ENCODE results near the gene ANGPTL8. TPM values are rescaled to one million over a fixed set of nuclear protein-coding genes. Genes with fewer than 3 reads are reported as not detected.

ANGPTL8 gene
- total RNA-seq, 1 experiment from 2014 or later = not detected

DNA sequence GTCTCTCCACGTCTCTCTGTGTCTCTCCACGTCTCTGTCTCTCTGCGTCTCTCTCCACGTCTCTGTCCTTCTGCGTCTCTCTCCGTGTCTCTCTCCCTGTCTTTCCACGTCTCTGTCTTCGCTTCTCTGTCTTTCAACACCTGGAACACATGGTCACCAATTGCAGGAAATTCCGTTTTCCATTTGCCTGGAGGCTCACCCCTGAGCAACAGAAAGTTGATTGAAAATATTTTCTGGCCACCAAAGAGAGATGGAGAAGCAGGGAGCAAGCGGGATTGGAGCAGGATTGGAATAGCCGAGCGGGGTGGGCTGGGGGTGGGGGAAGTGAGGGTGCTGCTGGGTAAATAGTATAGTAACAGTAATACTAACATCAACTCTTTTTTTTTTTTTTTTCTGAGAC lies 43.7 kb upstream of the ANGPTL8 start:
- Histone ChIP-seq H3K27me3 (ENCODE audit: low read length) (no peaks in the 10 kb centered on the region), H3K9me2 (replicated peaks; ENCODE audit: insufficient read depth, low read length) (no peaks in the 10 kb centered on the region), H3K4me3 (ENCODE audit: low read length) (no peak overlapping the region), H3K79me2 (ENCODE audit: low read length) (no peaks in the 10 kb centered on the region), H2AFZ (ENCODE audit: low read length) (no peak overlapping the region), H3K9me3 (ENCODE audit: low read length) (no peaks in the 10 kb centered on the region), H3K36me3 (ENCODE audit: insufficient read depth, low read length) (no peaks in the 10 kb centered on the region), H3K4me2 (ENCODE audit: low read depth, low read length, poor library complexity, severe bottlenecking) (no peak overlapping the region), H3K27ac (ENCODE audit: low read length) (no peak overlapping the region), H3K9ac (ENCODE audit: low read length) (no peak overlapping the region), H4K20me1 (ENCODE audit: insufficient read depth, low read depth, low read length) (no peaks in the 10 kb centered on the region), H3K4me1 (ENCODE audit: low read length) (peaks cover 12% of the 10 kb centered on the region)
- no peak for DNase-seq

DNA sequence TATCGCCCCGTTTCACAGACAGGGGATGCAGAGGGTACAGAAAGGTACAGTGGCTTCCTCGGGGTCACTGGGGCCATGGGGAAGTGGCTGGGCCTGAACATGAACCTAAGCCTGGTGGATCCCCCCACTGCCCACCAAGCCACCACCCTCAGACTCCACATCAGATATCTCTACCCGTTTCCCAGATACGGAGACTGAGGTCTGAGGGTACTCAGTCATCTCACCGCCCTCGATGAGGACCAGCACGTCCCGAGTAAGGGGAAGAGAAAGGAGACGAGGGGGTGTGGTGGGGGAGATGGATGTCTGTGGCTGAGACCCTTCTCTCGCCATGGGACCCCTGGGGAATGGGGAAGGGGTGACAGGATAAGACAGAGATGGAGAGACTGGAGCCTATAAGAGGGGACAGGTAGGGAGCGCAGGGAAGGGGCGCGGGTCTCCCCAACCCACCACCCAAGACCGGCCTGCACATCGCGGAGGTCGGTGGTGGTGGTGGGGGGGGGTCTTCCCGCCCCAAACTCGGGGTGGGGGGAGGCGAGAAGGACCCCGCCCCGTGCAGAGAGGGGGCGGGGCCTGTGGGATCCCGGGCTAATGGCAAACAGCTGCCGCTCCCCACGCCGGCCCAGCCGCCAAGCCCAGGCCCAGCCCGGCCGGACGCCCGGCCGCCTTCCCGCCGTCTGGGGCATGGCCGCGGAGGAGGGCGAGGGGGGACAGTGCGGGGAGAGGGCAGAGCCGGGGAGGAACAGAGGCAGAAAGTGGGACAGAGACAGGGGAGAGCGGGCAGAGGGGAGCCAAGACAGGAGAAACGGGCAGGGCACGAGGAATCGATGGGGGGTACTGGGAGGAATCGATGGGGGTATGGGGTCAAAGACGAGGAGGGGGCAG lies 42.8 kb upstream of the ANGPTL8 start:
- Histone ChIP-seq H2AFZ (ENCODE audit: low read length) (peak overlapping the region; percentile 81), H3K27ac (ENCODE audit: low read length) (no peak overlapping the region)

DNA sequence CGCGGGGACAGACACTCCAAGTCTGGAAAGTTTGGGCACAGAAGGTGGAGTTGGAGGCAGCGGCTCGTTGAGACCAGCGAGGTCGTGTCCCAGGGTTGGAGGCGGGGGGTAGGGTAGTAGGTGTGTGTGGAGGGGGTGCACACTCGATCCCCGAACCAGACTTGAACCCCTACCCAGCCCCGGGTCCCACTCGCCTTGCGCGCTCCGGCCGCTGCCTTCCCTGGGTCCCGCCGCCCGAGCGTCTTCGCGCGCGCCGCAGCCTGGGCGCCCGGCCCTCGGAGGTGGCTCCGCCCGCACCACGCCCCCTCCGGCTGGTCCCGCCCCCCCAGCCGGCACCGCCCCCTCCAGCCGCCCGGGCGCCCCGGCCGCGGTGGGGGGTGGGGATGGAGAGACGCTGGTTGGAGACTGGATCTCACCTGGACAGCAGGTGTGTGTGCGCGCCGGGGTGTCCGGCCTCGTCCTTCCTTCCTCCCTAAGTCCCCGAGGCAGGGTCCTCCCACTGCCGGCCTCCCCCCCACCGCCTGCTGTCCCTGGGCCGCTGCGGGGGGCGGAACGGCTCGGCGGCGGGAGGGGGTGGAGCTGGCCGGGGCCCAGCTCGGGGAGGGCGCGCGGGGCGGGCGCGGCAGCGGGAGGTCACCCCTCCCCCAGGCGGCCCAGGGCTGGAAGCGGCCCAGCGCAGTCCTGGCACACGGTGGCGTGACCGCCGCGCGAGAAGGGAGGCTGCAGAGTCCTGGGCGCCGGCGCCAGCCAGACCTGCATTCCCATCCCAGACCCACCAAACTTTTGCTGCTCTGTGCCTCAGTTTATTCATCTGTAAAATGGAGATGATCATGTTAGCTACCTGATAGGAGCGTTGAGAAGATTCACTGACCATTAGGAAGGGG lies 41.9 kb upstream of the ANGPTL8 start, which contains the start of gene KANK2:
KANK2 (minus strand) TSS at position 255 of the 884 bp plus-strand sequence. CDS start 3,034 bp downstream, outside the sequence.
- Histone ChIP-seq H4K20me1 (ENCODE audit: insufficient read depth, low read depth, low read length) (no peaks in the 10 kb centered on the region), H3K9ac (ENCODE audit: low read length) (peak within 1 kb of the TSS; percentile 65), H3K27ac (ENCODE audit: low read length) (no peak within 1 kb of the TSS), H3K4me2 (ENCODE audit: low read depth, low read length, poor library complexity, severe bottlenecking) (peak within 1 kb of the TSS; percentile 78), H2AFZ (ENCODE audit: low read length) (peak within 1 kb of the TSS; percentile 81), H3K27me3 (ENCODE audit: low read length) (no peaks in the 10 kb centered on the region), H3K36me3 (ENCODE audit: insufficient read depth, low read length) (no peaks in the 10 kb centered on the region), H3K4me3 (ENCODE audit: low read length) (peak within 1 kb of the TSS; percentile 68), H3K9me3 (ENCODE audit: low read length) (no peaks in the 10 kb centered on the region), H3K9me2 (replicated peaks; ENCODE audit: insufficient read depth, low read length) (no peaks in the 10 kb centered on the region), H3K4me1 (ENCODE audit: low read length) (peaks cover 12% of the 10 kb centered on the region), H3K79me2 (ENCODE audit: low read length) (no peaks in the 10 kb centered on the region)
- peak; percentile 90 for DNase-seq

More for the DNA sequence above, 42.8 kb upstream of the ANGPTL8 start:
- H3K4me3 ChIP-seq (ENCODE audit: low read length) = peak overlapping the region; percentile 68
- H3K9ac ChIP-seq (ENCODE audit: low read length) = peak overlapping the region; percentile 65
- no peak for DNase-seq
- H3K27me3 ChIP-seq (ENCODE audit: low read length) = no peaks in the 10 kb centered on the region
- H3K36me3 ChIP-seq (ENCODE audit: insufficient read depth, low read length) = no peaks in the 10 kb centered on the region
- H3K4me2 ChIP-seq (ENCODE audit: low read depth, low read length, poor library complexity, severe bottlenecking) = peak overlapping the region; percentile 78
- H3K79me2 ChIP-seq (ENCODE audit: low read length) = no peaks in the 10 kb centered on the region
- no peaks in the 10 kb centered on the region for H3K9me3 ChIP-seq (ENCODE audit: low read length)
- H4K20me1 ChIP-seq (ENCODE audit: insufficient read depth, low read depth, low read length) = no peaks in the 10 kb centered on the region
- no peaks in the 10 kb centered on the region for H3K9me2 ChIP-seq (replicated peaks; ENCODE audit: insufficient read depth, low read length)
- peaks cover 12% of the 10 kb centered on the region for H3K4me1 ChIP-seq (ENCODE audit: low read length)

DNA sequence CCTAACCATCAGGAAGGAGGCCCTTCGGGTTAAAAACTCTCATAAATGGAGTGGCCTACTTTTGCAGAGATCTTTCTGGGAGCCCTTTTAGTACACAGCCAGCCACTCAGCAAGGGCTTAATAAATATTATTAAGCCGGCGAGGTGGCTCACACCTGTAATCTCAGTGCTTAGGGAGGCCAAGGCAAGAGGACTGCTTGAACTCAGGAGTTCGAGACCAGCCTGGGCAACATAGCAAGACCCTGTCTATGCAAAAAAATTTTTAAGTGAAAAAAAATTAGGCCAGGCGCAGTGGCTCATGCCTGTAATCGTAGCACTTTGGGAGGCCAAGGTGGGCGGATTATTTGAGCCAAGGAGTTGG lies 41.3 kb upstream of the ANGPTL8 start:
- H3K9me2 ChIP-seq (replicated peaks; ENCODE audit: insufficient read depth, low read length) = no peaks in the 10 kb centered on the region
- H3K36me3 ChIP-seq (ENCODE audit: insufficient read depth, low read length) = no peaks in the 10 kb centered on the region
- H3K9ac ChIP-seq (ENCODE audit: low read length) = peak overlapping the region; percentile 65; the same call in 1 of the 2 replicates
- no peak overlapping the region for H3K27ac ChIP-seq (ENCODE audit: low read length)
- peaks cover 12% of the 10 kb centered on the region for H3K4me1 ChIP-seq (ENCODE audit: low read length)
- no peaks in the 10 kb centered on the region for H4K20me1 ChIP-seq (ENCODE audit: insufficient read depth, low read depth, low read length)
- H3K79me2 ChIP-seq (ENCODE audit: low read length) = no peaks in the 10 kb centered on the region
- H3K27me3 ChIP-seq (ENCODE audit: low read length) = no peaks in the 10 kb centered on the region
- DNase-seq = no peak
- no peaks in the 10 kb centered on the region for H3K9me3 ChIP-seq (ENCODE audit: low read length)
- peak overlapping the region; percentile 78 for H3K4me2 ChIP-seq (ENCODE audit: low read depth, low read length, poor library complexity, severe bottlenecking)
- H3K4me3 ChIP-seq (ENCODE audit: low read length) = peak overlapping the region; percentile 68; the same call in 1 of the 2 replicates
- H2AFZ ChIP-seq (ENCODE audit: low read length) = peak overlapping the region; percentile 64; the same call in 1 of the 2 replicates

DNA sequence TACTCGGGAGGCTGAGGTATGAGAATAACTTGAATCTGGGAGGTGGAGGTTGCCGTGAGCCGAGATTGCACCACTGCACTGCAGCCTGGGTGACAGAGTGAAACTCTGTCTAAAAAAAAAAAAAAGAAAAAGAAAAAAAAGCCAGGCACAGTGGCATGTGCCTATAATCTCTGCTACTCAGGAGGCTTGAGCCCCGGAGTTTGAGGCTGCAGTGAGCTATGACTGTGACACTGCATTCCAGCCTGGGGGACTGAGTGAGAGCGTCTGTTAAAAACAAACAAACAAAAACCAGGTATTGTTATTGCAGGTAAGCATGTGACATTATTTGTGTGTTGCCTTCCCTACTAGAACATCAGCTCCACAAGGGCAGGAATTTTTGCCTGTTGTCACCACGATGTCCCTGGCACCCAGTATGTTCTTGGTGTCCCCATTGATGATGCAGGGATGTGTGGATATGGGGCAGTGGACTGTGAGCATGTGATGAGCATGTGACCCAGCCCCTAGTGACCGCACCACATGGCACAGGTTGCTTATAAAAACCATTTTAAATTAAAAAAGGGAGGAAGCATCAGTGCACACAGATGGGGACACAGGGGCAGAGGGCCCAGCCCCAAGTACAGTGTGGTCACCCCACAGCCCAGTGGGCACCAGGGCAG lies 40.5 kb upstream of the ANGPTL8 start:
- Histone ChIP-seq H3K4me1 (ENCODE audit: low read length) (peaks cover 16% of the 10 kb centered on the region), H3K36me3 (ENCODE audit: insufficient read depth, low read length) (no peaks in the 10 kb centered on the region), H3K4me2 (ENCODE audit: low read depth, low read length, poor library complexity, severe bottlenecking) (no peak overlapping the region), H2AFZ (ENCODE audit: low read length) (no peak overlapping the region), H4K20me1 (ENCODE audit: insufficient read depth, low read depth, low read length) (no peaks in the 10 kb centered on the region), H3K9me2 (replicated peaks; ENCODE audit: insufficient read depth, low read length) (no peaks in the 10 kb centered on the region), H3K27me3 (ENCODE audit: low read length) (no peaks in the 10 kb centered on the region), H3K9me3 (ENCODE audit: low read length) (no peaks in the 10 kb centered on the region), H3K79me2 (ENCODE audit: low read length) (no peaks in the 10 kb centered on the region), H3K9ac (ENCODE audit: low read length) (no peak overlapping the region), H3K4me3 (ENCODE audit: low read length) (no peak overlapping the region), H3K27ac (ENCODE audit: low read length) (no peak overlapping the region)
- no peak for DNase-seq

DNA sequence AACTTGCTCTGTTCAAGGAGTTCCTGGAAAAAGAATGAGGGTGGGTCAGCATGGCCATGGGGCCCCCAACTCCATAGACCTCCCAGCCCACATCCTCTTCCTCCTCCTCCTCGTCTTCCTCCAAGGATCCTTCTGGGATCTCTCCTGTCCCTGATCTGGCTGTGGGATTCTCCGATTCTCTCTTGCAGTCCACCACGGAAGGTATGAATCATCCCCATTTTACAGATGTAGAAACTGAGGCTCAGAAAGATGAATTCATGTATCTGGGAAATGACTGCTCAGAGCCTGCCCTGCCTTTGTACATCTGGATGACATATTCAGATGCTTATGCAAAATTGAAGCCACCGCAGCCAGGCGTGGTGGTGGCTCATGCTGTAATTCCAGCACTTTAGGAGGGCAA lies 39.9 kb upstream of the ANGPTL8 start:
- Histone ChIP-seq H2AFZ (ENCODE audit: low read length) (no peak overlapping the region), H3K9me2 (replicated peaks; ENCODE audit: insufficient read depth, low read length) (no peaks in the 10 kb centered on the region), H3K4me2 (ENCODE audit: low read depth, low read length, poor library complexity, severe bottlenecking) (no peak overlapping the region), H4K20me1 (ENCODE audit: insufficient read depth, low read depth, low read length) (no peaks in the 10 kb centered on the region), H3K9ac (ENCODE audit: low read length) (no peak overlapping the region), H3K4me3 (ENCODE audit: low read length) (no peak overlapping the region), H3K4me1 (ENCODE audit: low read length) (peaks cover 16% of the 10 kb centered on the region), H3K36me3 (ENCODE audit: insufficient read depth, low read length) (no peaks in the 10 kb centered on the region), H3K9me3 (ENCODE audit: low read length) (no peaks in the 10 kb centered on the region), H3K27ac (ENCODE audit: low read length) (no peak overlapping the region), H3K79me2 (ENCODE audit: low read length) (no peaks in the 10 kb centered on the region), H3K27me3 (ENCODE audit: low read length) (no peaks in the 10 kb centered on the region)
- DNase-seq = no peak

DNA sequence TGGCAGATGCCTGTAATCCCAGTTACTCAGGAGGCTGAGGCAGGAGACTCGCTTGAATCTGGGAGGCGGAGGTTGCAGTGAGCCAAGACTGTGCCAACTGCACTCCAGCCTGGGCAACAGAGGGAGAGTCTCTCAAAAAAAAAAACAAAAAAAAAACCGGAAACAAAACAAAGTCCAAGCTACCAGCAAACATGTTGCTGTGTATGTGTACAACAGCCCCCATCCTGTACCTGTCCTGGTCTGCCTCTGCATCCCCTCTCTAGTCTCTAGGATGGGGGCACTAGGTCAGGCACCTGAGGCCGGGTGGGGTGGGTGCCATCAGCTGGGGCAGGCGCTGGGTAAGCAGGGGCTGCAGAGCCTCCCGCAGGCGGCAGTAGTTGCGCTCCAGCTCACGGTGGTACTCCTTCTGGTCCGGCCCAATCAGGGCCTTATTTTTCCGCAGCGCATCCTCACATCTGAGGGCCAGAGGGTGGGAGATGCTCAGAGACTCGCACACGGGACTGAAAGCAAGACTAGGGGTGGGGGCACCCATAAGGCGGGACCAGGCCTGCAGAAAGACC lies 39.3 kb upstream of the ANGPTL8 start:
- DNase-seq = no peak
- no peaks in the 10 kb centered on the region for H3K9me2 ChIP-seq (replicated peaks; ENCODE audit: insufficient read depth, low read length)
- no peaks in the 10 kb centered on the region for H3K27me3 ChIP-seq (ENCODE audit: low read length)
- H2AFZ ChIP-seq (ENCODE audit: low read length) = no peak overlapping the region
- no peak overlapping the region for H3K9ac ChIP-seq (ENCODE audit: low read length)
- H4K20me1 ChIP-seq (ENCODE audit: insufficient read depth, low read depth, low read length) = no peaks in the 10 kb centered on the region
- H3K4me1 ChIP-seq (ENCODE audit: low read length) = peaks cover 16% of the 10 kb centered on the region
- H3K4me3 ChIP-seq (ENCODE audit: low read length) = no peak overlapping the region
- H3K27ac ChIP-seq (ENCODE audit: low read length) = no peak overlapping the region
- no peak overlapping the region for H3K4me2 ChIP-seq (ENCODE audit: low read depth, low read length, poor library complexity, severe bottlenecking)
- no peaks in the 10 kb centered on the region for H3K9me3 ChIP-seq (ENCODE audit: low read length)
- H3K36me3 ChIP-seq (ENCODE audit: insufficient read depth, low read length) = no peaks in the 10 kb centered on the region
- H3K79me2 ChIP-seq (ENCODE audit: low read length) = no peaks in the 10 kb centered on the region

Measured in Karpas-422 (cell line).